Measurements from ENCODE around the gene ILK. TPM values are rescaled to one million over a fixed set of nuclear protein-coding genes. Genes with fewer than 3 reads are reported as not detected.
A peak's percentile ranks its signal among the peaks of the same experiment; 100 is the strongest.

ILK gene
- total and polyA plus RNA-seq, 2 of the 13 experiments (the other 11 are each of a cell fraction or from before 2014, with no cell fraction given), result 70.3 to 108 TPM

GRCh38 chr11:6612213-6613041 is 8.9 kb downstream of the ILK start, which contains the start of gene TAF10 (continued):
- TF ChIP-seq, protein P1, sequence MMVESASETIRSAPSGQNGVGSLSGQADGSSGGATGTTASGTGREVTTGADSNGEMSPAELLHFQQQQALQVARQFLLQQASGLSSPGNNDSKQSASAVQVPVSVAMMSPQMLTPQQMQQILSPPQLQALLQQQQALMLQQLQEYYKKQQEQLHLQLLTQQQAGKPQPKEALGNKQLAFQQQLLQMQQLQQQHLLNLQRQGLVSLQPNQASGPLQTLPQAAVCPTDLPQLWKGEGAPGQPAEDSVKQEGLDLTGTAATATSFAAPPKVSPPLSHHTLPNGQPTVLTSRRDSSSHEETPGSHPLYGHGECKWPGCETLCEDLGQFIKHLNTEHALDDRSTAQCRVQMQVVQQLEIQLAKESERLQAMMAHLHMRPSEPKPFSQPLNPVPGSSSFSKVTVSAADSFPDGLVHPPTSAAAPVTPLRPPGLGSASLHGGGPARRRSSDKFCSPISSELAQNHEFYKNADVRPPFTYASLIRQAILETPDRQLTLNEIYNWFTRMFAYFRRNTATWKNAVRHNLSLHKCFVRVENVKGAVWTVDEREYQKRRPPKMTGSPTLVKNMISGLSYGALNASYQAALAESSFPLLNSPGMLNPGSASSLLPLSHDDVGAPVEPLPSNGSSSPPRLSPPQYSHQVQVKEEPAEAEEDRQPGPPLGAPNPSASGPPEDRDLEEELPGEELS (CRISPR knock-in tag; IDR thresholded peaks at IDR 0.05), result peak; percentile 55
- TF ChIP-seq SRF (IDR thresholded peaks at IDR 0.05; ENCODE audit: low read depth, low read length), result no peak
- peak; percentile 34; the same call in 1 of the 2 replicates for TF ChIP-seq KAT7 (CRISPR knock-in tag; IDR thresholded peaks at IDR 0.05; ENCODE audit: borderline replicate concordance)
- TF ChIP-seq, protein P2, sequence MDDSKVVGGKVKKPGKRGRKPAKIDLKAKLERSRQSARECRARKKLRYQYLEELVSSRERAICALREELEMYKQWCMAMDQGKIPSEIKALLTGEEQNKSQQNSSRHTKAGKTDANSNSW (CRISPR knock-in tag; IDR thresholded peaks at IDR 0.05; ENCODE audit: borderline replicate concordance), result no peak
- TF ChIP-seq, protein P3, sequence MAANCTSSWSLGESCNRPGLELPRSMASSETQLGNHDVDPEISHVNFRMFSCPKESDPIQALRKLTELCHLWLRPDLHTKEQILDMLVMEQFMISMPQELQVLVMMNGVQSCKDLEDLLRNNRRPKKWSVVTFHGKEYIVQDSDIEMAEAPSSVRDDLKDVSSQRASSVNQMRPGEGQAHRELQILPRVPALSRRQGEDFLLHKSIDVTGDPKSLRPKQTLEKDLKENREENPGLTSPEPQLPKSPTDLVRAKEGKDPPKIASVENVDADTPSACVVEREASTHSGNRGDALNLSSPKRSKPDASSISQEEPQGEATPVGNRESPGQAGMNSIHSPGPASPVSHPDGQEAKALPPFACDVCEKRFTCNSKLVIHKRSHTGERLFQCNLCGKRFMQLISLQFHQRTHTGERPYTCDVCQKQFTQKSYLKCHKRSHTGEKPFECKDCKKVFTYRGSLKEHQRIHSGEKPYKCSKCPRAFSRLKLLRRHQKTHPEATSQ (CRISPR knock-in tag; IDR thresholded peaks at IDR 0.05; ENCODE audit: borderline replicate concordance), result 0 out of 2 replicates have a peak, but pooled peaks have one; percentile 61
- no peak for TF ChIP-seq CEBPZ (IDR thresholded peaks at IDR 0.05; ENCODE audit: low read length)
- TF ChIP-seq ZNF672 (CRISPR knock-in tag; IDR thresholded peaks at IDR 0.05), result no peak
- peak; percentile 72; the same call in 1 of the 2 replicates for TF ChIP-seq ZBTB34 (CRISPR knock-in tag; IDR thresholded peaks at IDR 0.05)
- peak; percentile 99 for TF ChIP-seq CREB1 (IDR thresholded peaks at IDR 0.05)
- peak; percentile 88 for TF ChIP-seq CREB1 (CRISPR knock-in tag; IDR thresholded peaks at IDR 0.05)
- no peak for TF ChIP-seq ZNF503 (CRISPR knock-in tag; IDR thresholded peaks at IDR 0.05)
- TF ChIP-seq ZSCAN20 (CRISPR knock-in tag; IDR thresholded peaks at IDR 0.05; ENCODE audit: borderline replicate concordance), result no peak
- TF ChIP-seq, protein P4, sequence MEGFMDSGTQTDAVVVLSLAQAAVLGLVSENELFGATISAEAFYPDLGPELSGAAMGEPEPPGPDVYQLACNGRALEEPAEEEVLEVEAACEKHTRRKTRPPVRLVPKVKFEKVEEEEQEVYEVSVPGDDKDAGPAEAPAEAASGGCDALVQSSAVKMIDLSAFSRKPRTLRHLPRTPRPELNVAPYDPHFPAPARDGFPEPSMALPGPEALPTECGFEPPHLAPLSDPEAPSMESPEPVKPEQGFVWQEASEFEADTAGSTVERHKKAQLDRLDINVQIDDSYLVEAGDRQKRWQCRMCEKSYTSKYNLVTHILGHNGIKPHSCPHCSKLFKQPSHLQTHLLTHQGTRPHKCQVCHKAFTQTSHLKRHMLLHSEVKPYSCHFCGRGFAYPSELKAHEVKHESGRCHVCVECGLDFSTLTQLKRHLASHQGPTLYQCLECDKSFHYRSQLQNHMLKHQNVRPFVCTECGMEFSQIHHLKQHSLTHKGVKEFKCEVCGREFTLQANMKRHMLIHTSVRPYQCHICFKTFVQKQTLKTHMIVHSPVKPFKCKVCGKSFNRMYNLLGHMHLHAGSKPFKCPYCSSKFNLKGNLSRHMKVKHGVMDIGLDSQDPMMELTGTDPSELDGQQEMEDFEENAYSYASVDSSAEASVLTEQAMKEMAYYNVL (CRISPR knock-in tag; IDR thresholded peaks at IDR 0.05; ENCODE audit: borderline replicate concordance), result peak; percentile 82
- TF ChIP-seq MIER3 (CRISPR knock-in tag; IDR thresholded peaks at IDR 0.05; ENCODE audit: borderline replicate concordance), result peak; percentile 46; the same call in 1 of the 2 replicates
